SK-N-SH treated with all-trans-retinoic acid at 6 μM for 48 hours (cell line): Measurements from ENCODE around the gene NOM1.

Source experiments
- OSR1 ChIP-seq: fragments of 250-450 bp; sonication (Bioruptor Pico); IDR thresholded peaks from 2 replicates; pipeline ENCODE4 v1.8.0; 2022; ENCODE audit warnings: moderate library complexity, mild to moderate bottlenecking, inconsistent platforms
- RARB ChIP-seq: fragments of 250-450 bp; sonication (Bioruptor Pico); IDR thresholded peaks from 2 replicates; pipeline ENCODE4 v1.8.0; 2021; ENCODE audit warnings: mild to moderate bottlenecking, moderate library complexity
- ZFP30 ChIP-seq: fragments of 450-650 bp; formaldehyde crosslinking; IDR thresholded peaks from 2 replicates; pipeline ENCODE4 v1.5.0; 2022; ENCODE audit warnings: mild to moderate bottlenecking, moderate library complexity

- no peak for TF ChIP-seq ZFP30 (CRISPR knock-in tag)
- TF ChIP-seq RARB (CRISPR knock-in tag) = no peak
- no peak for TF ChIP-seq OSR1 (CRISPR knock-in tag)
Observed at GRCh38 chr7:156947120-156947843, 2.2 kb upstream of the NOM1 start.
